Keratinocyte (primary cell): ENCODE data around the gene GLTP. TPM values are rescaled to one million over a fixed set of nuclear protein-coding genes. Genes with fewer than 3 reads are reported as not detected.

Source experiments
- DNase-seq: peaks from one replicate; pipeline ENCODE4 v3.0.0-alpha.2; 2011; ENCODE audit warnings: low read depth, missing footprints, low spot score
- FAIRE-seq: peaks from 2 replicates; lab custom pipeline; 2011; peaks lifted over from hg19 to GRCh38; lab: Jason Lieb, UNC
- H2AFZ ChIP-seq: 2 replicates; pipeline ENCODE4 v1.6.0; 2012; ENCODE audit warnings: low read length, control low read depth, inconsistent platforms; ENCODE audit not compliant: control insufficient read depth
- H3K27ac ChIP-seq: 2 replicates; pipeline ENCODE4 v1.5.1; 2011; ENCODE audit warnings: low read length; ENCODE audit not compliant: control insufficient read depth, insufficient read depth
- H3K27me3 ChIP-seq: 3 replicates; pipeline ENCODE4 v1.6.0; 2011; ENCODE audit warnings: low read length; ENCODE audit not compliant: control insufficient read depth, insufficient read depth; ENCODE audit errors: extremely low read depth
- H3K36me3 ChIP-seq, 2 experiments: 2 replicates in 1 of 2; 3 replicates in 1 of 2; pipeline ENCODE4 v1.5.1; 2011; ENCODE audit warnings: low read length in 2 of 2, mild to moderate bottlenecking in 1 of 2; ENCODE audit not compliant: control insufficient read depth in 2 of 2, insufficient read depth in 2 of 2; ENCODE audit errors: extremely low read depth in 1 of 2
- H3K4me1 ChIP-seq: 3 replicates; pipeline ENCODE4 v1.5.1; 2011; ENCODE audit warnings: low read length; ENCODE audit not compliant: control insufficient read depth, insufficient read depth; ENCODE audit errors: extremely low read depth
- H3K4me2 ChIP-seq: 3 replicates; pipeline ENCODE4 v1.6.0; 2011; ENCODE audit warnings: low read depth, low read length; ENCODE audit not compliant: control insufficient read depth, insufficient read depth; ENCODE audit errors: extremely low read depth
- H3K4me3 ChIP-seq, 3 experiments: fragments of 200-600 bp in 1 of 3; sonication (generic) in 1 of 3; 2 replicates in 2 of 3; 3 replicates in 1 of 3; pipeline ENCODE4 v1.5.1; 2011 to 2016; ENCODE audit warnings: low read length in 3 of 3, mild to moderate bottlenecking in 3 of 3, control low read depth in 2 of 3, inconsistent platforms in 1 of 3, low read depth in 1 of 3, mixed read lengths in 1 of 3, mixed run types in 1 of 3, moderate library complexity in 1 of 3; ENCODE audit not compliant: control insufficient read depth in 2 of 3, insufficient read depth in 2 of 3; ENCODE audit errors: extremely low read depth in 1 of 3
- H3K79me2 ChIP-seq: 2 replicates; pipeline ENCODE4 v1.6.0; 2012; ENCODE audit warnings: low read length; ENCODE audit not compliant: control insufficient read depth, insufficient read depth
- H3K9ac ChIP-seq: 3 replicates; pipeline ENCODE4 v1.6.0; 2011; ENCODE audit warnings: low read length; ENCODE audit not compliant: control insufficient read depth, insufficient read depth; ENCODE audit errors: extremely low read depth
- H3K9me1 ChIP-seq: 3 replicates; pipeline ENCODE4 v1.6.0; 2011; ENCODE audit warnings: low read length; ENCODE audit not compliant: control insufficient read depth, insufficient read depth; ENCODE audit errors: extremely low read depth
- H3K9me3 ChIP-seq: 2 replicates; pipeline ENCODE4 v1.5.1; 2012; ENCODE audit warnings: low read depth, low read length; ENCODE audit not compliant: control insufficient read depth
- H4K20me1 ChIP-seq: 3 replicates; pipeline ENCODE4 v1.6.0; 2011; ENCODE audit warnings: low read length; ENCODE audit not compliant: control insufficient read depth, insufficient read depth; ENCODE audit errors: extremely low read depth
- CTCF ChIP-seq, 3 experiments: IDR thresholded peaks in 1 of 3; conservative IDR thresholded peaks in 1 of 3; optimal IDR thresholded peaks in 1 of 3; 2 replicates in 2 of 3; 3 replicates in 1 of 3; pipeline versions ENCODE3 to v1.5.1; 2011; ENCODE audit warnings: low read length in 3 of 3, mild to moderate bottlenecking in 3 of 3, moderate library complexity in 2 of 3, control low read depth in 1 of 3, inconsistent platforms in 1 of 3; ENCODE audit not compliant: insufficient read depth in 2 of 3; ENCODE audit errors: extremely low read depth in 1 of 3
- EZH2 ChIP-seq: IDR thresholded peaks from one replicate; pipeline ENCODE4 v1.6.1; 2012; ENCODE audit warnings: inconsistent platforms, mild to moderate bottlenecking, low read length, moderate library complexity
- dilution Hi-C: fragments of 300-500 bp; cut with MboI; formaldehyde crosslinking; loops from one replicate; pipeline ENCODE4 v1.7.0; 2020; ENCODE audit warnings: low sequenced_read_pairs; ENCODE audit not compliant: extremely low pct_ligation_motif_present
- polyA plus RNA-seq, 5 experiments: library from polyadenylated mRNA; depleted of rRNA in 3 of 5; stranded (reverse) in 3 of 5; stranded (forward) in 1 of 5; unstranded in 1 of 5; fragments of >200 nt; gene quantifications; 1 replicate in 1 of 5; 2 replicates in 3 of 5; 3 replicates in 1 of 5; pipeline versions ENCODE4 v1.2.1 to v1.2.3, GENCODE V29; 2011 to 2012; ENCODE audit warnings: missing spikeins in 2 of 5, low read depth in 1 of 5, low replicate concordance in 1 of 5
- small RNA-seq, 3 experiments: library from RNA; depleted of rRNA; stranded (forward); fragments of <200 nt; gene quantifications; one replicate each; pipeline ENCODE3, GENCODE V24; 2012; ENCODE audit warnings: low read depth in 3 of 3, low replicate concordance in 1 of 3; ENCODE audit not compliant: insufficient read length in 3 of 3

GLTP gene
- polyA plus RNA-seq, 1 donor (not counting 4 experiments of a cell fraction or from before 2014, with no cell fraction given) = 54.6 TPM

- Histone ChIP-seq H3K27ac (no peak overlapping the region), H3K9ac (no peak overlapping the region), H3K4me1 (no peaks in the 10 kb centered on the region), H3K4me2 (no peak overlapping the region), H4K20me1 (no peaks in the 10 kb centered on the region), H3K27me3 (no peaks in the 10 kb centered on the region), H2AFZ (no peak overlapping the region), H3K9me3 (no peaks in the 10 kb centered on the region), H3K36me3 (no peaks in the 10 kb centered on the region), H3K9me1 (no peaks in the 10 kb centered on the region), H3K79me2 (no peaks in the 10 kb centered on the region), H3K4me3 (no peak overlapping the region)
- TF ChIP-seq CTCF (optimal IDR thresholded peaks at IDR 0.05 in 1 of 3, IDR thresholded peaks at IDR 0.05 in 1 of 3, conservative IDR thresholded peaks at IDR 0.05 in 1 of 3; ENCODE audit: extremely low read depth in 1 of 3, insufficient read depth in 2 of 3, low read length in 3 of 3) (no peak), EZH2 (no peak)
- FAIRE-seq (no peak), DNase-seq (no peak)
- dilution Hi-C loops = no loop called here
Observed at GRCh38 chr12:109802828-109803227, 77.5 kb downstream of the GLTP start.

Small RNA genes within 50 kb of the gene (small RNA-seq; reads per million reads assigned to genes)
- gene MIR4497 = 0 reads per million in 3 experiments
- 0 reads per million in 3 experiments for gene RN7SL441P

Other genes with a start within 250 kb of the GLTP start
- 0.05 to 0.24 TPM (median 0.06 TPM) in 3 replicates for gene FAM222A, start 166.7 kb downstream of the GLTP start, polyA plus RNA-seq
- gene TRPV4, start 47.1 kb downstream of the GLTP start, polyA plus RNA-seq = 0.46 to 0.76 TPM (median 0.70 TPM) in 3 replicates
- gene TCHP, start 19.7 kb upstream of the GLTP start, polyA plus RNA-seq = 6.8 to 10.1 TPM (median 9.6 TPM) in 3 replicates
- 19.1 to 30.3 TPM (median 25.9 TPM) in 3 replicates for gene GIT2, start 115.8 kb upstream of the GLTP start, polyA plus RNA-seq
- gene ANKRD13A, start 118.9 kb upstream of the GLTP start, polyA plus RNA-seq = 72.5 to 74.7 TPM (median 73.1 TPM) in 3 replicates
- gene C12orf76, start 168.0 kb upstream of the GLTP start, polyA plus RNA-seq = 4.8 to 10.9 TPM (median 7.3 TPM) in 3 replicates
- 4.9 to 8.9 TPM (median 6.0 TPM) in 3 replicates for gene IFT81, start 243.8 kb upstream of the GLTP start, polyA plus RNA-seq